ENCODE data around the gene TRMT6. TPM values are rescaled to one million over a fixed set of nuclear protein-coding genes. Genes with fewer than 3 reads are reported as not detected.

The TRMT6 gene
- total and polyA plus RNA-seq, 2 experiments from 2014 or later: 9.7 to 10.3 TPM

DNA sequence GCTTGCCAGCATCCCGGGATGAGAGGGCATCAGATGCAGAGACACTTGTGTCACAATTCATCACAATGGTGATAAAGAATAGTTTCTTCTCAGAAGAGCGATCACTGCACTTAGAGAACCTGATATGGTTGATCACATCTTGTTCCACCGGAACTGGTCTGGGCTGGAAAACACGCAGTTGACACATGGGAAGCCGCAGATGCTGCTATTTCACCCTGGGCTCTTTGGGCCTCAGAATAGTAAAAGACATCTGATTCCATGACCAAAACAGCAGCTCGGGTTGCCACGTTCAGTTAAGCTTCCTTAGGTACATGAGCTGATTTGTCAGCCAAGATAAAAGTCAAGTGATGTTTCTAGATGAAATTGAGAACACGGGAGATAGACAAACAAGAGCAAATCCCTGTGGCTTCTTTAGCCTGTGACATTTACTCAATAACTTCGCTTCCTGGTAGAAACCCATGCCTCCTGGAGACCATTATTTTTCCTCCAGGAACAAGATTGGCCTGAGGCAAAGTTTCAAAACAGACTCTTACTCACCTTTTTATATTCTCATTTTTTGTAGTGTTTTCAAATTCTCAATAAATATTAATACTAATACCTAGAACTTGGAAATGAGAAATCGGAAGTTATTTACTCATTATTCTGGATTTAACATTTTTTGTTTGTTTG lies 59.4 kb downstream of the TRMT6 start:
- in situ Hi-C loops (cut with MboI): no loop called here
- Histone ChIP-seq H3K27ac (no peak overlapping the region), H3K4me2 (ENCODE audit: unreplicated experiment) (no peak overlapping the region), H3K4me3 (no peak overlapping the region), H3F3A (ENCODE audit: insufficient read depth) (no peaks in the 10 kb centered on the region), H3K36me3 (ENCODE audit: low read depth) (no peaks in the 10 kb centered on the region), H3K79me2 (ENCODE audit: insufficient read depth) (no peaks in the 10 kb centered on the region), H3K9ac (no peak overlapping the region), H4K20me1 (ENCODE audit: insufficient read depth) (no peaks in the 10 kb centered on the region), H3K9me3 (ENCODE audit: low read depth) (no peaks in the 10 kb centered on the region), H3K4me1 (ENCODE audit: insufficient read depth) (no peaks in the 10 kb centered on the region), H3K9me2 (ENCODE audit: insufficient read depth) (no peaks in the 10 kb centered on the region), H2AFZ (no peak overlapping the region), H3K27me3 (replicated peaks; ENCODE audit: insufficient read depth) (peaks cover 7% of the 10 kb centered on the region)
- 49 to 50% methylated on average over 10 of the region's 10 CpGs for WGBS, 2 experiments (ENCODE audit: low coverage in 1 of 2, low lambda C conversion rate in 2 of 2, missing lambda C conversion rate in 2 of 2)
- DNase-seq: no peak
- no peak for TF ChIP-seq EZH2phosphoT487 (IDR thresholded peaks at IDR 0.05; ENCODE audit: insufficient read depth, low read depth)
- no peak for TF ChIP-seq EZH2 (IDR thresholded peaks at IDR 0.05; ENCODE audit: insufficient read depth, poor library complexity, severe bottlenecking)

DNA sequence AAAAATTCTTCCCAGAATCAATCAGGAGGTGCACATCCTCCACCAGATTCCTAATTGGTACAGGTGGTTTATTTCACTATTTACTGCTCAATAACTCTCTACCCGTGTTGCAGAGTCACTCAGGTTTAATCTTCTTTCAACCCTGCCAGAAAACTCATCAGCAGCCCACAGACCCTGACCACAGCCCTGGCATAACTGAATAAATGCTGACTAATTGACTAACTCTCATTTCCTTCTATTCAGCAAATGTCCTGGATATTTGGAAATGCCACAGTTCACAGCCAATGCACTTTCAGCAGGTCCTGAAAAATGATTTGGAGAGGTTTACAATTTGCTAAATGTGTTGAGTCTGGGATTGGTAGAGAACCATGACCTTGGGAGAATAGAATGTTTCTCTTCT lies 62.3 kb downstream of the TRMT6 start:
- Histone ChIP-seq H3K79me2 (ENCODE audit: insufficient read depth) (no peaks in the 10 kb centered on the region), H3K9me3 (ENCODE audit: low read depth) (no peaks in the 10 kb centered on the region), H3K36me3 (ENCODE audit: low read depth) (no peaks in the 10 kb centered on the region), H3K9me2 (ENCODE audit: insufficient read depth) (no peaks in the 10 kb centered on the region), H3F3A (ENCODE audit: insufficient read depth) (no peaks in the 10 kb centered on the region), H3K9ac (no peak overlapping the region), H3K4me2 (ENCODE audit: unreplicated experiment) (no peak overlapping the region), H3K4me1 (ENCODE audit: insufficient read depth) (no peaks in the 10 kb centered on the region), H4K20me1 (ENCODE audit: insufficient read depth) (no peaks in the 10 kb centered on the region), H3K27ac (no peak overlapping the region), H3K4me3 (no peak overlapping the region), H3K27me3 (replicated peaks; ENCODE audit: insufficient read depth) (peaks cover 7% of the 10 kb centered on the region), H2AFZ (no peak overlapping the region)
- in situ Hi-C loops (cut with MboI): no loop called here
- WGBS, 2 experiments (ENCODE audit: low coverage in 1 of 2, low lambda C conversion rate in 2 of 2, missing lambda C conversion rate in 2 of 2): 56 to 64% methylated on average over 1 of the region's 1 CpG
- no peak for DNase-seq
- TF ChIP-seq EZH2 (IDR thresholded peaks at IDR 0.05; ENCODE audit: insufficient read depth, poor library complexity, severe bottlenecking) (no peak), EZH2phosphoT487 (IDR thresholded peaks at IDR 0.05; ENCODE audit: insufficient read depth, low read depth) (no peak)

DNA sequence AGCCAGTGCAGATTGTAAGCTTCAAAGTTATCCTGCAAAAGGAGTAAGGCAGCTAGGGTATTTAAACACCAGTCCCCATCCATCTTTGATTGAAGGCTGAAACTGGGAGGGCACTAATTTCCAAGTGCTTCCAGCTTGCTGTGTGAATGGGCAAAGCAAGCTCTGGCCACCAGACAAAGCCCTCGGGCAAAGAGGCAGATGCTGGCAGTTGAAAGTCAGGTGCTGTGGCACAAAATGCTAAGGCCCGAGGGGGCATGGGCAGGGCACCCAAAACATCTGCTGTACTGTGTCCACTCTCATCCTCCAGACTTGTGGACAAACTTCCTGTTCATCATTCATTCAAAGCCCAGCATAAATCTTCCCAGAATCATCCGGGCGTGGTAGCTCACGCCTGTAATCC lies 62.9 kb downstream of the TRMT6 start:
- Histone ChIP-seq H3K4me2 (ENCODE audit: unreplicated experiment) (no peak overlapping the region), H3K9me3 (ENCODE audit: low read depth) (no peaks in the 10 kb centered on the region), H3K9me2 (ENCODE audit: insufficient read depth) (no peaks in the 10 kb centered on the region), H3K27me3 (replicated peaks; ENCODE audit: insufficient read depth) (peaks cover 9% of the 10 kb centered on the region; the same call in 1 of the 2 replicates), H4K20me1 (ENCODE audit: insufficient read depth) (no peaks in the 10 kb centered on the region), H3K79me2 (ENCODE audit: insufficient read depth) (no peaks in the 10 kb centered on the region), H3K36me3 (ENCODE audit: low read depth) (no peaks in the 10 kb centered on the region), H3K4me3 (no peak overlapping the region), H3K4me1 (ENCODE audit: insufficient read depth) (no peaks in the 10 kb centered on the region), H3K27ac (no peak overlapping the region), H3F3A (ENCODE audit: insufficient read depth) (no peaks in the 10 kb centered on the region), H2AFZ (no peak overlapping the region), H3K9ac (no peak overlapping the region)
- 69% methylated on average over 5 of the region's 5 CpGs for WGBS, 2 experiments (ENCODE audit: low coverage in 1 of 2, low lambda C conversion rate in 2 of 2, missing lambda C conversion rate in 2 of 2)
- no peak for DNase-seq
- TF ChIP-seq EZH2 (IDR thresholded peaks at IDR 0.05; ENCODE audit: insufficient read depth, poor library complexity, severe bottlenecking) (no peak), EZH2phosphoT487 (IDR thresholded peaks at IDR 0.05; ENCODE audit: insufficient read depth, low read depth) (no peak)
- in situ Hi-C loops (cut with MboI): no loop called here

Small RNA genes lying within 50 kb of the gene (small RNA-seq; reads per million reads assigned to genes)
- gene RF00019 (ENCODE audit: low read depth, low replicate concordance): not detected
- not detected for gene RNU1-55P (ENCODE audit: low read depth, low replicate concordance)

Other genes starting within 250 kb of the TRMT6 start
- 1.8 and 2.6 TPM in 2 replicates for gene SHLD1, start 200.1 kb downstream of the TRMT6 start, total RNA-seq (2014; rRNA removed; shearing (Covaris generic))
- gene SHLD1, start 200.1 kb downstream of the TRMT6 start, polyA plus RNA-seq (2016; fragmentation: Nextera tagmentation; extraction: Ambion mirVana): 6.3 and 6.7 TPM in 2 replicates
- gene CHGB, start 39.0 kb downstream of the TRMT6 start, total RNA-seq (2014; rRNA removed; shearing (Covaris generic)): 0.22 TPM in 1 of 2 replicates, not detected in the other
- 0.30 and 0.32 TPM in 2 replicates for gene CHGB, start 39.0 kb downstream of the TRMT6 start, polyA plus RNA-seq (2016; fragmentation: Nextera tagmentation; extraction: Ambion mirVana)
- 6.4 and 7.7 TPM in 2 replicates for gene MCM8, start 119 bp upstream of the TRMT6 start, total RNA-seq (2014; rRNA removed; shearing (Covaris generic))
- 1.0 and 1.5 TPM in 2 replicates for gene MCM8, start 119 bp upstream of the TRMT6 start, polyA plus RNA-seq (2016; fragmentation: Nextera tagmentation; extraction: Ambion mirVana)
- 50.3 and 51.0 TPM in 2 replicates for gene CRLS1, start 55.6 kb upstream of the TRMT6 start, total RNA-seq (2014; rRNA removed; shearing (Covaris generic))
- gene CRLS1, start 55.6 kb upstream of the TRMT6 start, polyA plus RNA-seq (2016; fragmentation: Nextera tagmentation; extraction: Ambion mirVana): 44.3 and 46.3 TPM in 2 replicates
- gene LRRN4, start 103.5 kb upstream of the TRMT6 start, total RNA-seq (2014; rRNA removed; shearing (Covaris generic)): not detected in 2 replicates
- not detected in 2 replicates for gene LRRN4, start 103.5 kb upstream of the TRMT6 start, polyA plus RNA-seq (2016; fragmentation: Nextera tagmentation; extraction: Ambion mirVana)
- 4.1 and 4.2 TPM in 2 replicates for gene FERMT1, start 172.5 kb upstream of the TRMT6 start, total RNA-seq (2014; rRNA removed; shearing (Covaris generic))
- 1.2 and 2.1 TPM in 2 replicates for gene FERMT1, start 172.5 kb upstream of the TRMT6 start, polyA plus RNA-seq (2016; fragmentation: Nextera tagmentation; extraction: Ambion mirVana)